GM12891 (cell line): ENCODE results near the gene FGGY.

Source experiments
- POLR2A ChIP-seq: IDR thresholded peaks from 2 replicates; pipeline ENCODE4 v1.6.1; 2011; ENCODE audit warnings: low read depth, low read length, control low read depth
- POLR2AphosphoS5 ChIP-seq: IDR thresholded peaks from 2 replicates; pipeline ENCODE4 v1.6.1; 2011; ENCODE audit warnings: low read depth, low read length, control low read depth
- POU2F2 ChIP-seq: IDR thresholded peaks from 2 replicates; pipeline ENCODE4 v1.6.1; 2011; ENCODE audit warnings: low read depth, mild to moderate bottlenecking, control low read depth, low read length, moderate library complexity
- SPI1 ChIP-seq: IDR thresholded peaks from 2 replicates; pipeline ENCODE4 v1.6.1; 2011; ENCODE audit warnings: low read depth, low read length, control low read depth
- TAF1 ChIP-seq: IDR thresholded peaks from 2 replicates; pipeline ENCODE4 v1.6.1; 2011; ENCODE audit warnings: low read depth, low read length, control low read depth

DNA sequence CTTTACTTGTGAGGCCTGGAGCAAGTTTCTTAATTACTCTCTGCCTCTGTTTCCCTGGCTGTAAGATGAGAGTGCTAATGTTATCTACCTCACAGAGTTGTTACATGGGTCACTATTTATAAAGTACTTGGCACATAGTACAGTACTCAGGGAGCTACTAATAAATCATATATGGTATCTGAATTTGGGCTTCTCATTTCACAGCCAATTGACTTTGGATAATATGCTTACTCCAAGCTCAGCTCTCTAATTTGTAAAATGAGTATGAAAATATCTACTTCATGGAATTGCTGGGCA is 409.4 kb downstream of the FGGY start:
- no peak for TF ChIP-seq POU2F2
- no peak for TF ChIP-seq POLR2AphosphoS5
- no peak for TF ChIP-seq POLR2A
- no peak for TF ChIP-seq TAF1
- TF ChIP-seq SPI1: no peak
